Smooth muscle cell (in vitro differentiated cells): ENCODE measurements around the gene ZC2HC1B. TPM values are rescaled to one million over a fixed set of nuclear protein-coding genes. Genes with fewer than 3 reads are reported as not detected.

ENCODE experiments used
- DNase-seq: peaks from one replicate; lab custom pipeline; 2025; ENCODE audit not compliant: unreplicated experiment; lab: John Stamatoyannopoulos, UW
- H2AFZ ChIP-seq: fragments of 200-600 bp; sonication (generic); 2 replicates; pipeline ENCODE4 v1.6.0; 2016; ENCODE audit warnings: antibody characterized with exemption, low read depth, mild to moderate bottlenecking
- H3F3A ChIP-seq: fragments of 200-600 bp; sonication (generic); 2 replicates; pipeline ENCODE4 v1.6.0; 2017; ENCODE audit warnings: antibody characterized with exemption, low read depth
- H3K27ac ChIP-seq: fragments of 200-600 bp; sonication (generic); 2 replicates; pipeline ENCODE4 v1.5.1; 2016; ENCODE audit warnings: low read depth, mild to moderate bottlenecking
- H3K27me3 ChIP-seq: fragments of 200-600 bp; sonication (generic); 2 replicates; pipeline ENCODE4 v1.6.1; 2016; ENCODE audit warnings: low read depth, mild to moderate bottlenecking
- H3K36me3 ChIP-seq: fragments of 200-600 bp; sonication (generic); 2 replicates; pipeline ENCODE4 v1.5.1; 2016; ENCODE audit warnings: low read depth
- H3K4me1 ChIP-seq: fragments of 200-600 bp; sonication (generic); 2 replicates; pipeline ENCODE4 v1.5.1; 2016; ENCODE audit warnings: low read depth
- H3K4me2 ChIP-seq: fragments of 200-600 bp; sonication (generic); 2 replicates; pipeline ENCODE4 v1.6.0; 2016; ENCODE audit warnings: mild to moderate bottlenecking
- H3K4me3 ChIP-seq: fragments of 200-600 bp; sonication (generic); 2 replicates; pipeline ENCODE4 v1.5.1; 2016; ENCODE audit warnings: mild to moderate bottlenecking
- H3K79me2 ChIP-seq: fragments of 200-600 bp; sonication (generic); 2 replicates; pipeline ENCODE4 v1.6.0; 2016; ENCODE audit warnings: low read depth, mild to moderate bottlenecking
- H3K9ac ChIP-seq: fragments of 200-600 bp; sonication (generic); 2 replicates; pipeline ENCODE4 v1.6.0; 2016; ENCODE audit warnings: low read depth
- H3K9me3 ChIP-seq: fragments of 200-600 bp; sonication (generic); replicated peaks from 2 replicates; pipeline ENCODE4 v1.5.1; 2016; ENCODE audit warnings: low read depth
- H4K20me1 ChIP-seq: fragments of 200-600 bp; sonication (generic); 2 replicates; pipeline ENCODE4 v1.6.0; 2016; ENCODE audit warnings: low read depth
- WGBS: methylation state at CpG from one replicate; pipeline ENCODE4 v1.1.7; 2016; ENCODE audit warnings: low lambda C conversion rate; 5-methylcytosine and 5-hydroxymethylcytosine counted together
- polyA plus RNA-seq: library from polyadenylated mRNA; unstranded; fragments of >200 nt; fragmentation: Nextera tagmentation; extraction: Ambion mirVana; gene quantifications from 2 replicates; pipeline ENCODE4 v1.2.1, GENCODE V29; 2016
- total RNA-seq: library from RNA; depleted of rRNA; stranded (reverse); fragments of >200 nt; gene quantifications from 2 replicates; pipeline ENCODE4 v1.2.3, GENCODE V29; 2014
- TF ChIP-seq, protein P1 (sequence below): fragments of 200-600 bp; sonication (generic); IDR thresholded peaks from 2 replicates; pipeline ENCODE4 v1.5.1; 2017; ENCODE audit warnings: borderline replicate concordance, mild to moderate bottlenecking, antibody characterized with exemption; ENCODE audit not compliant: insufficient read depth, poor library complexity, severe bottlenecking

Gene ZC2HC1B
- total and polyA plus RNA-seq, 2 experiments from 2014 or later = not detected

DNA sequence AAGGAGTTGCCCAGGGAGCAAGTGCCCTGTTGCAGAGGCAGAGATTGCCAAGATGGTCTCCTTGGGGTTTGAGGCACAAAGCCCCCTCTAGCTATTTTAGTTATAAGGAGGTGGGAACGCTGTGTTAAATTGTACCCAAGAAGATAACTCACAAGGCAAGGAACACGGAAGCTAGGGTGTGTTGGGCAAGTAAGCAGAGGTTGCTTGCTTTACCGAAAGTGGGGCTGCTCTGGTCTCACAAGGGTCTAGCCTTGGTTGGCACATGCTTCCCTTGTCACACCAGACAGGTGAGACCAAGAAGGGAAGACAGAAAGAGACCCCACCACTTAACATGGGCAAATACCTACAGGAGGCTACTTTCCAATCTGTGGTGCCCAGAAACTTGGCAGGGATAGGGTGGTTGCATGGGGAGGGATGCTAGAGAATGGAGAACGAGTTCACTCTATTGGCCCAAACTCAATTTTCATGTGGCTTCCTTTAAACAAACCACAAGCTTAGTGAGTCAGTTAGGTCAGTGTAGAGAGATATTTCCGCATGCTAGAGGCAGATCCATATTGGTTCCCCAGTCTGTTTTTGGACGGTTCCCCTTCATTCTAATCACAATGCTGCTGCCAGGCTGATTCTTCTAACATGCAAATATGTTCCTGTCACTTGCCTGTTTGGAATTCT, 101.4 kb downstream of the ZC2HC1B start:
- Histone ChIP-seq H3K27me3 (no peaks in the 10 kb centered on the region), H3K27ac (peak overlapping the region; percentile 47), H3K9me3 (no peaks in the 10 kb centered on the region), H3K79me2 (no peaks in the 10 kb centered on the region), H3K9ac (no peak overlapping the region), H3K4me3 (no peak overlapping the region), H2AFZ (peak overlapping the region; percentile 2), H3K4me1 (peaks cover 82% of the 10 kb centered on the region), H3F3A (no peaks in the 10 kb centered on the region), H4K20me1 (peaks cover 3% of the 10 kb centered on the region), H3K36me3 (no peaks in the 10 kb centered on the region), H3K4me2 (peak overlapping the region; percentile 62)
- TF ChIP-seq, protein P1, sequence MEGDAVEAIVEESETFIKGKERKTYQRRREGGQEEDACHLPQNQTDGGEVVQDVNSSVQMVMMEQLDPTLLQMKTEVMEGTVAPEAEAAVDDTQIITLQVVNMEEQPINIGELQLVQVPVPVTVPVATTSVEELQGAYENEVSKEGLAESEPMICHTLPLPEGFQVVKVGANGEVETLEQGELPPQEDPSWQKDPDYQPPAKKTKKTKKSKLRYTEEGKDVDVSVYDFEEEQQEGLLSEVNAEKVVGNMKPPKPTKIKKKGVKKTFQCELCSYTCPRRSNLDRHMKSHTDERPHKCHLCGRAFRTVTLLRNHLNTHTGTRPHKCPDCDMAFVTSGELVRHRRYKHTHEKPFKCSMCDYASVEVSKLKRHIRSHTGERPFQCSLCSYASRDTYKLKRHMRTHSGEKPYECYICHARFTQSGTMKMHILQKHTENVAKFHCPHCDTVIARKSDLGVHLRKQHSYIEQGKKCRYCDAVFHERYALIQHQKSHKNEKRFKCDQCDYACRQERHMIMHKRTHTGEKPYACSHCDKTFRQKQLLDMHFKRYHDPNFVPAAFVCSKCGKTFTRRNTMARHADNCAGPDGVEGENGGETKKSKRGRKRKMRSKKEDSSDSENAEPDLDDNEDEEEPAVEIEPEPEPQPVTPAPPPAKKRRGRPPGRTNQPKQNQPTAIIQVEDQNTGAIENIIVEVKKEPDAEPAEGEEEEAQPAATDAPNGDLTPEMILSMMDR = no peak
- DNase-seq = no peak
- 40% methylated on average over 6 of the region's 6 CpGs for WGBS

DNA sequence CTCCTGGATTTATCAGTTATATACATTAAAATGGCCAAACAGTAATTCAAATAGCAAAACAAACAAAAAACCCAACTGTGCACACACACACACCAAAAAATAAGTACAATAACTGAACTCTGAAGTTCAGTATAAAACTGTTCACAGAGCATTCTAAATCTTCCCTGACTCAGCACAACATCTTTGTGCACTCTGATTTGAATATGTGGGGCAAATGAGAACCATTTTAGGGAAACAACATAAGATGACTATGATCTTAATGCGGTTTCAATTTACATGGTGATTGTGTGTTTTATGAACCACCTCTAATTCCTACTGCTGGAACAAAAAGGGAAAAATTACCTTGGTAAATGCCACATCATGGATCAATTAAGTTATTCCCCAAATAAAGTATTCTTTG, 102.0 kb downstream of the ZC2HC1B start:
- Histone ChIP-seq H3K79me2 (no peaks in the 10 kb centered on the region), H3K27ac (peak overlapping the region; percentile 47), H4K20me1 (peaks cover 3% of the 10 kb centered on the region), H3K4me3 (no peak overlapping the region), H2AFZ (peak overlapping the region; percentile 2), H3K4me1 (peaks cover 84% of the 10 kb centered on the region), H3K9me3 (no peaks in the 10 kb centered on the region), H3K4me2 (peak overlapping the region; percentile 62), H3K9ac (no peak overlapping the region), H3K27me3 (no peaks in the 10 kb centered on the region), H3K36me3 (no peaks in the 10 kb centered on the region), H3F3A (no peaks in the 10 kb centered on the region)
- WGBS = 78% methylated on average over 1 of the region's 1 CpG
- no peak for DNase-seq
- TF ChIP-seq, protein P1 = no peak

DNA sequence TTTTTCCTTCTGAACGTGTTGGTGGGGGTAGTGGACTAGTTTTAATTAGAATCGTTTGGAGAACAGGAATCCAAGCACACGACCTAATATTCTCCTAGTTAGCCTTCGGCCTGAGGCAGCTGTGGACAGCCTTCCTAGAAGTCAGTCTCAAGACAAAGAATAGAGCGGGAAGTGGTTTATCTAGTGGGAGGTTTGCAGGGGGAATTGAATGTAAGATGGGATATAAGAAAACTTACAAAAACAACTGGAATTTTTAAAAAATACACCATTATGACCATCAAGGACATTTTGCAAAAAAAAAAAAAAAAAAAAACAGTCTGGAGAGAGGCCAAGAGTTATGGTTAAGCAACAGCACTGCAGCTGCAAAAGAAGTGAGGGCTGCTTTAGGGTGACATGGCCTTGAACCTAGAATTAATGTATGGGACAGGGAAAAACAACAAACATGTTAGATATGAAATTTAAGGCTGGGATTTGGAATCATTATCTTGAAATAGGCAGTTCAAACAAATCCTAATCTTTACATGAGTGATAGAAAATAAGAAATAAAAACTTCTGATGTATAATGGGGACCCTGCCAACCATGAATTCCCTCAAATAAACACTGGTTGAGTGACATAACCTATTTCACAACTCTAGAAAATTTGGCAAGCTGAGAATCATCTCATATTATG, 103.6 kb downstream of the ZC2HC1B start:
- H3K4me3 ChIP-seq = no peak overlapping the region
- H3K36me3 ChIP-seq = no peaks in the 10 kb centered on the region
- H3K79me2 ChIP-seq = no peaks in the 10 kb centered on the region
- peak overlapping the region; percentile 41 for H3K27ac ChIP-seq
- no peaks in the 10 kb centered on the region for H3K9me3 ChIP-seq
- H3F3A ChIP-seq = peaks cover 8% of the 10 kb centered on the region
- TF ChIP-seq, protein P1 = no peak
- no peak overlapping the region for H3K9ac ChIP-seq
- no peak overlapping the region for H2AFZ ChIP-seq
- WGBS = 56% methylated on average over 5 of the region's 5 CpGs
- peaks cover 87% of the 10 kb centered on the region for H3K4me1 ChIP-seq
- DNase-seq = no peak
- H3K27me3 ChIP-seq = no peaks in the 10 kb centered on the region
- H4K20me1 ChIP-seq = peaks cover 8% of the 10 kb centered on the region
- no peak overlapping the region for H3K4me2 ChIP-seq
